ENCODE results near the gene RAB44. TPM values are rescaled to one million over a fixed set of nuclear protein-coding genes. Genes with fewer than 3 reads are reported as not detected.

The RAB44 gene
- total and polyA plus RNA-seq, 9 of the 15 experiments (the other 6 are each of a cell fraction or from before 2014, with no cell fraction given), result not detected

DNA sequence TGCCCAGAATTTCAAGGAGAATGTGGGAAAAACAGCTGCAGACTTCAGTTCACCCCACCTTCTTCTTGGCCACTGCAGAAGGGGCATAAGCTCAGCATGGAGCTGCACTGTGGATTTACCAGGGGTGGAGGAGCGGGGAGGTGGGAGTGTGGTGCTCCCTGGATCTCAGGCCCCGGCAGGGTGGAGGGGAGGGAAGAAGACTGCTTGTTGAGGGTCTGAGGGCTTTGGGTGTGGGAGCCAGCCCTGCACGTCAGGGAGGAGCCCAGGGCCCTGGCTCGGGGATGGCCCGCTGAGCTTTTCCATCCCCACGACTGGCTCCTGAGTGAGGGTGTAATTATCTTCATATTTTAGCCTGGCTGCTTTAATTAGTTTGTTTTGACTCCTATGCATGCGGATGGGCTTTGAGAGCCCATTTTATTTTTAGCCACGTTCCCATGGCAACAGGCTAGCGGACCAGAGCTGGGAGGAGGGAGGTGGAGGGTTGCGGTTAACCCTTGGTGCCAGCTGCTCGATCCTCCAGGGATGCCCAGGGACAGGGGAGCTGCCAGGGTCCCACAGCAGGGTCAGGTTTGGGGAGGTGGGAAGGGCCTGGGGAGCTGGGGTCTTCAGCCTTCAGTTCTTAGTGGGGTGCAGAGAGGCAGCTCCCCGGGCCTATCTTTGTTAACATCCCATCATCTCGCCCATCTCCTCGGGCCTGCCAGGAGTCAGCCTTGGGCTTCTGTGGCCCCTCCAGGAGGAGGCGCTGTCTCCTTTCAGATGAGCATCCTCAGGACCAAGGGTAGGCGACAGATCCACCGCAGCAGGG lies 68.2 kb downstream of the RAB44 start (continued):
- TF ChIP-seq CREB5 (CRISPR knock-in tag; IDR thresholded peaks at IDR 0.05) (no peak), RBFOX2 (IDR thresholded peaks at IDR 0.05; ENCODE audit: low read depth, low read length) (no peak), ATF7 (IDR thresholded peaks at IDR 0.05) (no peak), ZNF239 (CRISPR knock-in tag; IDR thresholded peaks at IDR 0.05) (no peak), ZNF263 (CRISPR knock-in tag; IDR thresholded peaks at IDR 0.05; ENCODE audit: borderline replicate concordance) (peak; percentile 75), ZNF280A (IDR thresholded peaks at IDR 0.05; ENCODE audit: low read depth, partially characterized antibody) (no peak), ASH1L (IDR thresholded peaks at IDR 0.05; ENCODE audit: borderline replicate concordance, low read depth, partially characterized antibody) (no peak), ZNF449 (CRISPR knock-in tag; IDR thresholded peaks at IDR 0.05) (no peak), GTF2E2 (tag; IDR thresholded peaks at IDR 0.05) (no peak), HDAC8 (tag; IDR thresholded peaks at IDR 0.05) (no peak), FOXP1 (CRISPR knock-in tag; IDR thresholded peaks at IDR 0.05) (peak; percentile 58; the same call in 1 of the 2 replicates), BHLHE40 (IDR thresholded peaks at IDR 0.05; ENCODE audit: low read length) (no peak), PHF21A (IDR thresholded peaks at IDR 0.05; ENCODE audit: borderline replicate concordance, low read depth) (no peak), STAT5A (IDR thresholded peaks at IDR 0.05; ENCODE audit: borderline replicate concordance, low read length) (no peak), VEZF1 (CRISPR knock-in tag; IDR thresholded peaks at IDR 0.05) (0 out of 2 replicates have a peak, but pooled peaks have one; percentile 26), CBX3 (IDR thresholded peaks at IDR 0.05; ENCODE audit: borderline replicate concordance in 1 of 2, low read length in 2 of 2) (0 out of 3 replicates have a peak, but pooled peaks of 1 of the 2 experiments have one; percentile 53), ZNF133 (CRISPR knock-in tag; IDR thresholded peaks at IDR 0.05) (no peak), SIN3B (IDR thresholded peaks at IDR 0.05; ENCODE audit: low read depth) (no peak)
- TF ChIP-seq, protein P1, sequence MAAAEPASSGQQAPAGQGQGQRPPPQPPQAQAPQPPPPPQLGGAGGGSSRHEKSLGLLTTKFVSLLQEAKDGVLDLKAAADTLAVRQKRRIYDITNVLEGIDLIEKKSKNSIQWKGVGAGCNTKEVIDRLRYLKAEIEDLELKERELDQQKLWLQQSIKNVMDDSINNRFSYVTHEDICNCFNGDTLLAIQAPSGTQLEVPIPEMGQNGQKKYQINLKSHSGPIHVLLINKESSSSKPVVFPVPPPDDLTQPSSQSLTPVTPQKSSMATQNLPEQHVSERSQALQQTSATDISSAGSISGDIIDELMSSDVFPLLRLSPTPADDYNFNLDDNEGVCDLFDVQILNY (CRISPR knock-in tag; IDR thresholded peaks at IDR 0.05), result no peak
- TF ChIP-seq, protein P2, sequence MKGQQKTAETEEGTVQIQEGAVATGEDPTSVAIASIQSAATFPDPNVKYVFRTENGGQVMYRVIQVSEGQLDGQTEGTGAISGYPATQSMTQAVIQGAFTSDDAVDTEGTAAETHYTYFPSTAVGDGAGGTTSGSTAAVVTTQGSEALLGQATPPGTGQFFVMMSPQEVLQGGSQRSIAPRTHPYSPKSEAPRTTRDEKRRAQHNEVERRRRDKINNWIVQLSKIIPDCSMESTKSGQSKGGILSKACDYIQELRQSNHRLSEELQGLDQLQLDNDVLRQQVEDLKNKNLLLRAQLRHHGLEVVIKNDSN (CRISPR knock-in tag; IDR thresholded peaks at IDR 0.05), result no peak

All from K562 (cell line).